Neural cell (in vitro differentiated cells): ENCODE results near the gene CPSF2. TPM values are rescaled to one million over a fixed set of nuclear protein-coding genes. Genes with fewer than 3 reads are reported as not detected.

Experiments used
- H2AFZ ChIP-seq: fragments of 200-600, 300-800 bp; sonication (generic), shearing (Covaris generic); 2 replicates; pipeline ENCODE4 v1.6.0; 2014; ENCODE audit warnings: low read depth, mild to moderate bottlenecking, antibody characterized with exemption, low read length, moderate library complexity
- H3F3A ChIP-seq: fragments of 200-600 bp; shearing (Covaris generic); 2 replicates; pipeline ENCODE4 v1.6.1; 2016; ENCODE audit warnings: mild to moderate bottlenecking, moderate library complexity, mixed read lengths, antibody characterized with exemption, low read length; ENCODE audit not compliant: insufficient read depth, poor library complexity, severe bottlenecking
- H3K27ac ChIP-seq: fragments of 200-600, 300-800 bp; sonication (generic), shearing (Covaris generic); 2 replicates; pipeline ENCODE4 v1.5.1; 2014; ENCODE audit warnings: mild to moderate bottlenecking, low read length, moderate library complexity
- H3K27me3 ChIP-seq: fragments of 300-800, 200-600 bp; sonication (generic), shearing (Covaris generic); 2 replicates; pipeline ENCODE4 v1.6.0; 2014; ENCODE audit warnings: mild to moderate bottlenecking, low read depth, low read length, moderate library complexity; ENCODE audit not compliant: insufficient read depth
- H3K36me3 ChIP-seq: fragments of 300-800, 200-600 bp; sonication (generic), shearing (Covaris generic); 2 replicates; pipeline ENCODE4 v1.5.1; 2014; ENCODE audit warnings: mild to moderate bottlenecking, antibody characterized with exemption, low read length, moderate library complexity; ENCODE audit not compliant: insufficient read depth
- H3K4me2 ChIP-seq: fragments of 300-800, 200-600 bp; sonication (generic), shearing (Covaris generic); 2 replicates; pipeline ENCODE4 v1.6.0; 2014; ENCODE audit warnings: mild to moderate bottlenecking, low read length
- H3K4me3 ChIP-seq: fragments of 300-800, 200-600 bp; sonication (generic), shearing (Covaris generic); 2 replicates; pipeline ENCODE4 v1.5.1; 2014; ENCODE audit warnings: mild to moderate bottlenecking, low read length, moderate library complexity
- H3K79me2 ChIP-seq: fragments of 200-600 bp; shearing (Covaris generic); replicated peaks from 2 replicates; pipeline ENCODE4 v1.6.0; 2014; ENCODE audit warnings: mild to moderate bottlenecking, low read length, moderate library complexity; ENCODE audit not compliant: insufficient read depth
- H3K9ac ChIP-seq: fragments of 300-800, 200-600 bp; sonication (generic), shearing (Covaris generic); 2 replicates; pipeline ENCODE4 v1.6.1; 2016; ENCODE audit warnings: mild to moderate bottlenecking, low read length, mixed read lengths
- H3K9me2 ChIP-seq: fragments of 200-600 bp; shearing (Covaris generic); 2 replicates; pipeline ENCODE4 v1.6.1; 2016; ENCODE audit warnings: mild to moderate bottlenecking, low read length, mixed read lengths; ENCODE audit not compliant: insufficient read depth
- H3K9me3 ChIP-seq: fragments of 200-600, 300-800 bp; sonication (generic), shearing (Covaris generic); 2 replicates; pipeline ENCODE4 v1.6.1; 2016; ENCODE audit warnings: mild to moderate bottlenecking, mixed run types, low read length, moderate library complexity, mixed read lengths
- H4K20me1 ChIP-seq: fragments of 200-600 bp; shearing (Covaris generic); 2 replicates; pipeline ENCODE4 v1.6.1; 2016; ENCODE audit warnings: mild to moderate bottlenecking, mixed run types; ENCODE audit not compliant: insufficient read depth
- CTCF ChIP-seq: fragments of 450-650 bp; IDR thresholded peaks from 2 replicates; pipeline ENCODE4 v1.5.1; 2014; ENCODE audit warnings: antibody characterized with exemption, mild to moderate bottlenecking, moderate library complexity; ENCODE audit not compliant: poor library complexity, severe bottlenecking
- EP300 ChIP-seq: fragments of 450-650 bp; conservative IDR thresholded peaks from 2 replicates; pipeline ENCODE4 v1.6.1; 2014; ENCODE audit warnings: antibody characterized with exemption, mild to moderate bottlenecking, moderate library complexity; ENCODE audit not compliant: poor library complexity, severe bottlenecking
- EZH2 ChIP-seq: fragments of 200-600, 300-800 bp; shearing (Covaris generic), sonication (generic); IDR thresholded peaks from 2 replicates; pipeline ENCODE4 v1.6.1; 2014; ENCODE audit warnings: antibody characterized with exemption, low read length, borderline replicate concordance, mild to moderate bottlenecking; ENCODE audit not compliant: insufficient read depth, poor library complexity, severe bottlenecking
- MXI1 ChIP-seq: fragments of 450-650 bp; conservative IDR thresholded peaks from 2 replicates; pipeline ENCODE4 v1.6.1; 2014; ENCODE audit warnings: antibody characterized with exemption, mild to moderate bottlenecking; ENCODE audit not compliant: poor library complexity, severe bottlenecking
- POLR2AphosphoS5 ChIP-seq: IDR thresholded peaks from 2 replicates; pipeline ENCODE4 v1.6.1; 2012
- RAD21 ChIP-seq: fragments of 450-650 bp; conservative IDR thresholded peaks from 2 replicates; pipeline ENCODE4 v1.6.1; 2014; ENCODE audit warnings: antibody characterized with exemption, mild to moderate bottlenecking, moderate library complexity
- REST ChIP-seq: IDR thresholded peaks from 2 replicates; pipeline ENCODE4 v1.6.1; 2012; ENCODE audit warnings: borderline replicate concordance
- SMC3 ChIP-seq: fragments of 450-650 bp; conservative IDR thresholded peaks from 2 replicates; pipeline ENCODE4 v1.6.1; 2014; ENCODE audit warnings: antibody characterized with exemption, mild to moderate bottlenecking, moderate library complexity; ENCODE audit not compliant: poor library complexity
- TAF1 ChIP-seq: IDR thresholded peaks from 2 replicates; pipeline ENCODE4 v1.6.1; 2012; ENCODE audit warnings: low read depth
- polyA plus RNA-seq: library from polyadenylated mRNA; depleted of rRNA; stranded (reverse); fragments of >200 nt; gene quantifications from 2 replicates; pipeline ENCODE4 v1.2.3, GENCODE V29; 2014

CPSF2 gene
- polyA plus RNA-seq, 1 donor from 2014 or later: 18.5 TPM

- Histone ChIP-seq H2AFZ (no peak overlapping the region), H3K79me2 (no peaks in the 10 kb centered on the region), H3K36me3 (no peaks in the 10 kb centered on the region), H3F3A (no peaks in the 10 kb centered on the region), H4K20me1 (no peaks in the 10 kb centered on the region), H3K4me2 (no peak overlapping the region), H3K27me3 (no peaks in the 10 kb centered on the region), H3K9me2 (no peaks in the 10 kb centered on the region), H3K27ac (no peak overlapping the region), H3K9ac (no peak overlapping the region), H3K9me3 (no peaks in the 10 kb centered on the region), H3K4me3 (no peak overlapping the region)
- TF ChIP-seq SMC3 (no peak), EP300 (no peak), TAF1 (no peak), REST (no peak), RAD21 (no peak), POLR2AphosphoS5 (no peak), CTCF (no peak), EZH2 (no peak), MXI1 (no peak)
Observed at GRCh38 chr14:92199763-92200162, 78.0 kb downstream of the CPSF2 start.

- no peak overlapping the region for H3K4me2 ChIP-seq
- no peaks in the 10 kb centered on the region for H3F3A ChIP-seq
- no peak overlapping the region for H3K4me3 ChIP-seq
- H3K27ac ChIP-seq: no peak overlapping the region
- no peaks in the 10 kb centered on the region for H4K20me1 ChIP-seq
- H3K27me3 ChIP-seq: no peaks in the 10 kb centered on the region
- H3K36me3 ChIP-seq: no peaks in the 10 kb centered on the region
- no peak overlapping the region for H2AFZ ChIP-seq
- H3K9ac ChIP-seq: no peak overlapping the region
- H3K79me2 ChIP-seq: no peaks in the 10 kb centered on the region
- H3K9me3 ChIP-seq: no peaks in the 10 kb centered on the region
- no peaks in the 10 kb centered on the region for H3K9me2 ChIP-seq
- TF ChIP-seq TAF1: no peak
- TF ChIP-seq REST: no peak
- no peak for TF ChIP-seq RAD21
- no peak for TF ChIP-seq CTCF
- no peak for TF ChIP-seq EZH2
- TF ChIP-seq EP300: no peak
- TF ChIP-seq SMC3: no peak
- TF ChIP-seq MXI1: no peak
- TF ChIP-seq POLR2AphosphoS5: no peak
Observed at GRCh38 chr14:92203116-92203515, 81.3 kb downstream of the CPSF2 start.
